HG03196 (cell line): ENCODE results near the gene PHF20.
"Not testable (repeated sequence)": the region's sequence is repeated elsewhere in the genome, so short reads cannot be mapped to it uniquely, and the experiment has no call there.

Experiments
- ATAC-seq: cut with Tn5 transposase; IDR thresholded peaks from one replicate; pipeline ENCODE4 v1.9.1; 2021; ENCODE audit not compliant: unreplicated experiment

Gene PHF20

GRCh38 chr20:35739294-35740163, 32.3 kb upstream of the PHF20 start:
- ATAC-seq = no peak

GRCh38 chr20:35741892-35742740, 29.7 kb upstream of the PHF20 start, which contains the start of gene RBM39:
TSS of gene RBM39 (minus strand) at chr20:35742260. CDS start at chr20:35740874, 1,386 bp downstream.
- ATAC-seq = peak; percentile 88

GRCh38 chr20:35742741-35743523, 28.9 kb upstream of the PHF20 start:
- no peak for ATAC-seq

- no peak for ATAC-seq
Observed at GRCh38 chr20:35743693-35744491, 27.9 kb upstream of the PHF20 start.

GRCh38 chr20:35744492-35744841, 27.3 kb upstream of the PHF20 start:
- not testable (repeated sequence) for ATAC-seq

GRCh38 chr20:35750611-35751010, 21.2 kb upstream of the PHF20 start:
- no peak for ATAC-seq

GRCh38 chr20:35756404-35756803, 15.4 kb upstream of the PHF20 start:
- ATAC-seq = no peak

- no peak for ATAC-seq
Observed at GRCh38 chr20:35757098-35757705, 14.6 kb upstream of the PHF20 start.

GRCh38 chr20:35761548-35761947, 10.3 kb upstream of the PHF20 start:
- not testable (repeated sequence) for ATAC-seq

GRCh38 chr20:35762461-35762860, 9.4 kb upstream of the PHF20 start:
- ATAC-seq = no peak

- not testable (repeated sequence) for ATAC-seq
Observed at GRCh38 chr20:35764936-35765335, 6.9 kb upstream of the PHF20 start.

- ATAC-seq = no peak
Observed at GRCh38 chr20:35766843-35767242, 5.0 kb upstream of the PHF20 start.

GRCh38 chr20:35767683-35768481, 3.9 kb upstream of the PHF20 start:
- ATAC-seq = peak; percentile 45

GRCh38 chr20:35768731-35769664, 2.8 kb upstream of the PHF20 start:
- ATAC-seq = no peak

- no peak for ATAC-seq
Observed at GRCh38 chr20:35771367-35771688, 487 bp upstream of the PHF20 start.

GRCh38 chr20:35772563-35773058, 796 bp downstream of the PHF20 start:
- no peak for ATAC-seq

GRCh38 chr20:35773154-35773751, 1.4 kb downstream of the PHF20 start:
- no peak for ATAC-seq

- no peak for ATAC-seq
Observed at GRCh38 chr20:35774391-35774790, 2.6 kb downstream of the PHF20 start.
